ENCODE data around the gene PVALB.

DNA sequence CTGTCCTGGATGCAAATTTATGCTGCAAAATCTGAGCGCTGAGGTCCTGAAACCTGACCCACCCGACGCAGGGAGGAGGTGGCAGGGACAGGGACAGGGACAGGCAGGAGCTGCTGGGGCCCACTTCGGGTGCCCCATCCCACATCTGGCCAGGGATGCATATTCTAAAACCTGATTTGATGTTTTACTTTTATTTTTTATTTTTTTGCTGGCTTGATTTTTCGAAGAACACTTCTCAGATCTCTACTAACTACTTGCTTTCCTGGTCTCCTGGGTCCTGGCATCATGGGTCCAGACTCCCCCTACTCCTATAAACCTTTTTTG lies 652 bp upstream of the PVALB start:
- TF ChIP-seq CHD2 (IDR thresholded peaks at IDR 0.05; ENCODE audit: low read length, partially characterized antibody) (no peak), RARB (CRISPR knock-in tag; IDR thresholded peaks at IDR 0.05) (no peak), POLR2A (IDR thresholded peaks at IDR 0.05; ENCODE audit: low read length) (no peak), RFX5 (IDR thresholded peaks at IDR 0.05) (no peak), ZFP36 (IDR thresholded peaks at IDR 0.05; ENCODE audit: borderline replicate concordance, partially characterized antibody) (no peak), ZNF302 (CRISPR knock-in tag; IDR thresholded peaks at IDR 0.05) (no peak), RAD21 (conservative IDR thresholded peaks at IDR 0.05 in 1 of 2, IDR thresholded peaks at IDR 0.05 in 1 of 2) (no peak), MAX (IDR thresholded peaks at IDR 0.05) (no peak), POLR2AphosphoS2 (conservative IDR thresholded peaks at IDR 0.05; ENCODE audit: low read length) (no peak), CEBPB (IDR thresholded peaks at IDR 0.05) (no peak)
- TF ChIP-seq, protein P1, sequence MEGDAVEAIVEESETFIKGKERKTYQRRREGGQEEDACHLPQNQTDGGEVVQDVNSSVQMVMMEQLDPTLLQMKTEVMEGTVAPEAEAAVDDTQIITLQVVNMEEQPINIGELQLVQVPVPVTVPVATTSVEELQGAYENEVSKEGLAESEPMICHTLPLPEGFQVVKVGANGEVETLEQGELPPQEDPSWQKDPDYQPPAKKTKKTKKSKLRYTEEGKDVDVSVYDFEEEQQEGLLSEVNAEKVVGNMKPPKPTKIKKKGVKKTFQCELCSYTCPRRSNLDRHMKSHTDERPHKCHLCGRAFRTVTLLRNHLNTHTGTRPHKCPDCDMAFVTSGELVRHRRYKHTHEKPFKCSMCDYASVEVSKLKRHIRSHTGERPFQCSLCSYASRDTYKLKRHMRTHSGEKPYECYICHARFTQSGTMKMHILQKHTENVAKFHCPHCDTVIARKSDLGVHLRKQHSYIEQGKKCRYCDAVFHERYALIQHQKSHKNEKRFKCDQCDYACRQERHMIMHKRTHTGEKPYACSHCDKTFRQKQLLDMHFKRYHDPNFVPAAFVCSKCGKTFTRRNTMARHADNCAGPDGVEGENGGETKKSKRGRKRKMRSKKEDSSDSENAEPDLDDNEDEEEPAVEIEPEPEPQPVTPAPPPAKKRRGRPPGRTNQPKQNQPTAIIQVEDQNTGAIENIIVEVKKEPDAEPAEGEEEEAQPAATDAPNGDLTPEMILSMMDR (IDR thresholded peaks at IDR 0.05) = no peak
- TF ChIP-seq, protein P2, sequence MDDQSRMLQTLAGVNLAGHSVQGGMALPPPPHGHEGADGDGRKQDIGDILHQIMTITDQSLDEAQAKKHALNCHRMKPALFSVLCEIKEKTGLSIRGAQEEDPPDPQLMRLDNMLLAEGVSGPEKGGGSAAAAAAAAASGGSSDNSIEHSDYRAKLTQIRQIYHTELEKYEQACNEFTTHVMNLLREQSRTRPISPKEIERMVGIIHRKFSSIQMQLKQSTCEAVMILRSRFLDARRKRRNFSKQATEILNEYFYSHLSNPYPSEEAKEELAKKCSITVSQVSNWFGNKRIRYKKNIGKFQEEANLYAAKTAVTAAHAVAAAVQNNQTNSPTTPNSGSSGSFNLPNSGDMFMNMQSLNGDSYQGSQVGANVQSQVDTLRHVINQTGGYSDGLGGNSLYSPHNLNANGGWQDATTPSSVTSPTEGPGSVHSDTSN (IDR thresholded peaks at IDR 0.05) = no peak

All from A549 (cell line).